ENCODE measurements around the gene SND1.

Gene SND1

GRCh38 chr7:127916735-127917134, 264.7 kb downstream of the SND1 start:
- ATAC-seq: no peak
- TF ChIP-seq SNAI2 (CRISPR knock-in tag; IDR thresholded peaks at IDR 0.05) (no peak), GLIS3 (CRISPR knock-in tag; IDR thresholded peaks at IDR 0.05) (no peak), BACH2 (CRISPR knock-in tag; IDR thresholded peaks at IDR 0.05; ENCODE audit: borderline replicate concordance) (no peak), TSHZ2 (CRISPR knock-in tag; IDR thresholded peaks at IDR 0.05) (no peak), ESRRG (CRISPR knock-in tag; IDR thresholded peaks at IDR 0.05) (no peak), ZFP30 (CRISPR knock-in tag; IDR thresholded peaks at IDR 0.05) (no peak)

- TF ChIP-seq ZFP3 (CRISPR knock-in tag; IDR thresholded peaks at IDR 0.05) (no peak), CSDC2 (CRISPR knock-in tag; IDR thresholded peaks at IDR 0.05) (no peak), ZNF70 (CRISPR knock-in tag; IDR thresholded peaks at IDR 0.05) (no peak)
- ATAC-seq: no peak
Measured at GRCh38 chr7:127918130-127918529, 266.1 kb downstream of the SND1 start.

DNA sequence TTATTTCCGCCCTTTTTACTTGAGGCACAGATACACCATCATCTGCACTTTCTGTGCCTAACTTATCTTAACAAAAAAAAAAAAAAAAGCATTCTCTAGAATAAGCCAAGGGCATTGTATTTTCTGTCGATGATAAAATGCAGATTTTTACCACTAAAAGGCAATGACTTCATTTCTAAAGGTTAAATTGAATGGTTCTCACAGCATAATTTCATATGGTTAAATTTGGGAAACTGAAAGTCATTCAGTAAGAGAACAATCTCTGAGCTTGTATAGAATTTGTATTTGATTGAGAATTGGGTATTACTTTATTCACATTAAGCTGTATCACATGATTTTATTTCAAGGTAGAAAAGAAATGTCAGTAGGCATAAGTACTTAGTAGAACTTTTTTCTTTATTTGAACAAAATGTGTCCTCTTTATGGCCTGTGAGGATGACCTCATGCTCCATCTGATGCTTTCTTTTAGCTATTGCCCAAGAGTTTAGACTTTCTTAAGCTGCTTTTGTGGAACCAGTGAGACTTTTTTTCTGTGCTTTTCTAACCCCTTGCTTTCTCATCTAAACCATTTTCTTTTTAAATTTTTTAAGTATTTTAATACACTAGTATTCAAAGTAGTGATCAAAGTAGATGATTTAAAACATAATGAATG, 268.9 kb downstream of the SND1 start:
- TF ChIP-seq BACH2 (CRISPR knock-in tag; IDR thresholded peaks at IDR 0.05; ENCODE audit: borderline replicate concordance): no peak
- TF ChIP-seq OSR1 (CRISPR knock-in tag; IDR thresholded peaks at IDR 0.05): no peak
- TF ChIP-seq TCF4 (CRISPR knock-in tag; IDR thresholded peaks at IDR 0.05; ENCODE audit: borderline replicate concordance): no peak
- no peak for TF ChIP-seq CSDC2 (CRISPR knock-in tag; IDR thresholded peaks at IDR 0.05)
- TF ChIP-seq ZNF565 (CRISPR knock-in tag; conservative IDR thresholded peaks at IDR 0.05; ENCODE audit: low read depth): no peak
- no peak for TF ChIP-seq TOX (CRISPR knock-in tag; IDR thresholded peaks at IDR 0.05; ENCODE audit: borderline replicate concordance)
- TF ChIP-seq, protein P1, sequence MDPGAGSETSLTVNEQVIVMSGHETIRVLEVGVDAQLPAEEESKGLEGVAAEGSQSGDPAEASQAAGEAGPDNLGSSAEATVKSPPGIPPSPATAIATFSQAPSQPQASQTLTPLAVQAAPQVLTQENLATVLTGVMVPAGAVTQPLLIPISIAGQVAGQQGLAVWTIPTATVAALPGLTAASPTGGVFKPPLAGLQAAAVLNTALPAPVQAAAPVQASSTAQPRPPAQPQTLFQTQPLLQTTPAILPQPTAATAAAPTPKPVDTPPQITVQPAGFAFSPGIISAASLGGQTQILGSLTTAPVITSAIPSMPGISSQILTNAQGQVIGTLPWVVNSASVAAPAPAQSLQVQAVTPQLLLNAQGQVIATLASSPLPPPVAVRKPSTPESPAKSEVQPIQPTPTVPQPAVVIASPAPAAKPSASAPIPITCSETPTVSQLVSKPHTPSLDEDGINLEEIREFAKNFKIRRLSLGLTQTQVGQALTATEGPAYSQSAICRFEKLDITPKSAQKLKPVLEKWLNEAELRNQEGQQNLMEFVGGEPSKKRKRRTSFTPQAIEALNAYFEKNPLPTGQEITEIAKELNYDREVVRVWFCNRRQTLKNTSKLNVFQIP (CRISPR knock-in tag; IDR thresholded peaks at IDR 0.05; ENCODE audit: borderline replicate concordance, low read depth): no peak
- no peak for TF ChIP-seq ARNTL (CRISPR knock-in tag; IDR thresholded peaks at IDR 0.05; ENCODE audit: borderline replicate concordance, low read depth)
- no peak for TF ChIP-seq ESRRG (CRISPR knock-in tag; IDR thresholded peaks at IDR 0.05)
- TF ChIP-seq RARB (CRISPR knock-in tag; IDR thresholded peaks at IDR 0.05): no peak
- TF ChIP-seq SNAI2 (CRISPR knock-in tag; IDR thresholded peaks at IDR 0.05): no peak
- no peak for TF ChIP-seq ZNF70 (CRISPR knock-in tag; IDR thresholded peaks at IDR 0.05)
- ATAC-seq: no peak

DNA sequence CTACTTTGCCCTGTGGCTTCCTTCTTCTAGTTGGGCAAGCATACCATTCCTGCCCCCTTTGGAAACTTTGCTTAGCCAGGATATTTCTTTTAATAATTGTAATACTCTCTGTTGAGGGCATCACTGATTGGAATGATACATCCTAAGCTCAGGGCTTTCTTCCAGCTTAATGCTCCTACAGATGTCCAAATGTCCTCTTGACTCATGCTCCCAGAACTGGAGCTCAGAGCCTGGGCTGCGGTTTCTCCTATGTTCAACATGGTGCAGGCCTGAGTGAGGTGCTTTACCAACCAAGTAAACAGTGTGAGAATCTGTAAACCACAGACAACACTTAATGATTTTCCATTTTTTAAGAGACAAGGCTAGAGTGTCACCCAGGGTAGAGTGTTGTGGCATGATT, 270.7 kb downstream of the SND1 start:
- TF ChIP-seq ISL1 (CRISPR knock-in tag; IDR thresholded peaks at IDR 0.05) (no peak), BACH2 (CRISPR knock-in tag; IDR thresholded peaks at IDR 0.05; ENCODE audit: borderline replicate concordance) (no peak), SNAI2 (CRISPR knock-in tag; IDR thresholded peaks at IDR 0.05) (no peak), ZNF565 (CRISPR knock-in tag; conservative IDR thresholded peaks at IDR 0.05; ENCODE audit: low read depth) (no peak), OSR1 (CRISPR knock-in tag; IDR thresholded peaks at IDR 0.05) (no peak), ZFP30 (CRISPR knock-in tag; IDR thresholded peaks at IDR 0.05) (no peak), TCF4 (CRISPR knock-in tag; IDR thresholded peaks at IDR 0.05; ENCODE audit: borderline replicate concordance) (no peak), CSDC2 (CRISPR knock-in tag; IDR thresholded peaks at IDR 0.05) (no peak), ARNTL (CRISPR knock-in tag; IDR thresholded peaks at IDR 0.05; ENCODE audit: borderline replicate concordance, low read depth) (no peak), ESRRG (CRISPR knock-in tag; IDR thresholded peaks at IDR 0.05) (no peak)
- TF ChIP-seq, protein P2, sequence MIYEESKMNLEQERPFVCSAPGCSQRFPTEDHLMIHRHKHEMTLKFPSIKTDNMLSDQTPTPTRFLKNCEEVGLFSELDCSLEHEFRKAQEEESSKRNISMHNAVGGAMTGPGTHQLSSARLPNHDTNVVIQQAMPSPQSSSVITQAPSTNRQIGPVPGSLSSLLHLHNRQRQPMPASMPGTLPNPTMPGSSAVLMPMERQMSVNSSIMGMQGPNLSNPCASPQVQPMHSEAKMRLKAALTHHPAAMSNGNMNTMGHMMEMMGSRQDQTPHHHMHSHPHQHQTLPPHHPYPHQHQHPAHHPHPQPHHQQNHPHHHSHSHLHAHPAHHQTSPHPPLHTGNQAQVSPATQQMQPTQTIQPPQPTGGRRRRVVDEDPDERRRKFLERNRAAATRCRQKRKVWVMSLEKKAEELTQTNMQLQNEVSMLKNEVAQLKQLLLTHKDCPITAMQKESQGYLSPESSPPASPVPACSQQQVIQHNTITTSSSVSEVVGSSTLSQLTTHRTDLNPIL (CRISPR knock-in tag; IDR thresholded peaks at IDR 0.05; ENCODE audit: low read depth): no peak
- TF ChIP-seq, protein P3, sequence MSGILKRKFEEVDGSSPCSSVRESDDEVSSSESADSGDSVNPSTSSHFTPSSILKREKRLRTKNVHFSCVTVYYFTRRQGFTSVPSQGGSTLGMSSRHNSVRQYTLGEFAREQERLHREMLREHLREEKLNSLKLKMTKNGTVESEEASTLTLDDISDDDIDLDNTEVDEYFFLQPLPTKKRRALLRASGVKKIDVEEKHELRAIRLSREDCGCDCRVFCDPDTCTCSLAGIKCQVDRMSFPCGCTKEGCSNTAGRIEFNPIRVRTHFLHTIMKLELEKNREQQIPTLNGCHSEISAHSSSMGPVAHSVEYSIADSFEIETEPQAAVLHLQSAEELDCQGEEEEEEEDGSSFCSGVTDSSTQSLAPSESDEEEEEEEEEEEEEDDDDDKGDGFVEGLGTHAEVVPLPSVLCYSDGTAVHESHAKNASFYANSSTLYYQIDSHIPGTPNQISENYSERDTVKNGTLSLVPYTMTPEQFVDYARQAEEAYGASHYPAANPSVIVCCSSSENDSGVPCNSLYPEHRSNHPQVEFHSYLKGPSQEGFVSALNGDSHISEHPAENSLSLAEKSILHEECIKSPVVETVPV (CRISPR knock-in tag; IDR thresholded peaks at IDR 0.05): no peak
- no peak for ATAC-seq
